ENCODE measurements around the gene SYVN1. TPM values are rescaled to one million over a fixed set of nuclear protein-coding genes. Genes with fewer than 3 reads are reported as not detected.

SYVN1 gene
- total RNA-seq, 2 experiments from 2014 or later = 89.1 to 96.8 TPM

DNA sequence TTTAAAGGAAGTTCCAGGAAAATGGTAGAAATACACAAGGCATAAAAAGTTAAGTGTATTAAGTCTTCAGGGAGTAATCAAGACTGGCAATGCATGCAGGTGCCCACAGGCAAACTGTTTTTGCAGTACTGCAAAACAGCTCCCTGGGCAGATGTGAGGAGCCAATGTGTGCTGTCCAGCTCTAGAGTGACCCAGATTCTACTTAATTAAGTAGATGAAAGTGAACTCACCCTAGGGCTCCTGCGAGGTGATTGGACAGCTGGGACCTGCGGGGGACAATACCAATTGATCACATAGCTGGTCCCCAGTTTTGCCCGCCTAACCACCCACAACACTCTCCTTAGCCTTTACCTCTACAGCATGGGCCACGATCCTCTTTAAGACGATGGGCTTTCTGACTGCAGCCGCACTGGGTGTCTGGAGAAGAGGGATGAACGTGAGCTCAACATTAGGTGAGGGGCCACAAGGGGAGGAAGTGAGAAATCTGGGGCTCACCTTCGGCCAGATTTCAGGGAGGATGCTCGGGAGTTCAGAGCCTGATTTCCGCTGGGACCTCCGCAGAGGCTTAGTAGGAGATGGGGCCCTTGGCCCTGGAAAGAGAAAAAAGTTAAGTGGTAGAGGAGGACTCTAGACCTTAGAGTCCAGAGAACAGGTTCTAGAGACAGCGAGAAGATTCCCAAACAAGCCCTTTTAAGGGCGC, 51.0 kb downstream of the SYVN1 start:
- H3K4me1 Mint-ChIP-seq (ENCODE audit: low read depth) = peaks cover 38% of the 10 kb centered on the region
- H3K27me3 Mint-ChIP-seq = no peaks in the 10 kb centered on the region
- peak overlapping the region; percentile 86 to 97 for H3K27ac ChIP-seq (ENCODE audit: low read depth in 1 of 2, low read length in 2 of 2)
- CTCF ChIA-PET = interaction anchor here (0.9 to 1.7 kb wide), 2 partner anchors 11 to 69 kb away, joined by 4 to 5 read pairs; partner anchors contain the start of gene ARL2
- peak overlapping the region; percentile 98 for H3K4me3 Mint-ChIP-seq
- intact Hi-C loops (cut with DNase I, micrococcal nuclease) = loop anchor here in 1 of 2 experiments (5.0 to 10.0 kb wide), 3 partner anchors 161 to 1262 kb away; partner anchors contain the start of genes B4GAT1, BRMS1, CDC42BPG and PPP2R5B
- peak overlapping the region; percentile 97 for H3K27ac Mint-ChIP-seq
- DNase-seq (no peak), ATAC-seq (ENCODE audit: poor library complexity) (no peak)
- H3K36me3 Mint-ChIP-seq (ENCODE audit: low read depth) = peaks cover 41% of the 10 kb centered on the region
- POLR2A ChIA-PET = interaction anchor here (0.9 to 2.2 kb wide), 6 partner anchors 13 to 52 kb away, joined by 3 to 9 read pairs (median 6); partner anchors contain the start of genes FAU, MRPL49, SAC3D1 and TM7SF2
- H3K4me3 ChIP-seq (ENCODE audit: low read length) = peak overlapping the region; percentile 80
- no peaks in the 10 kb centered on the region for H3K9me3 Mint-ChIP-seq
- TF ChIP-seq, protein P1, sequence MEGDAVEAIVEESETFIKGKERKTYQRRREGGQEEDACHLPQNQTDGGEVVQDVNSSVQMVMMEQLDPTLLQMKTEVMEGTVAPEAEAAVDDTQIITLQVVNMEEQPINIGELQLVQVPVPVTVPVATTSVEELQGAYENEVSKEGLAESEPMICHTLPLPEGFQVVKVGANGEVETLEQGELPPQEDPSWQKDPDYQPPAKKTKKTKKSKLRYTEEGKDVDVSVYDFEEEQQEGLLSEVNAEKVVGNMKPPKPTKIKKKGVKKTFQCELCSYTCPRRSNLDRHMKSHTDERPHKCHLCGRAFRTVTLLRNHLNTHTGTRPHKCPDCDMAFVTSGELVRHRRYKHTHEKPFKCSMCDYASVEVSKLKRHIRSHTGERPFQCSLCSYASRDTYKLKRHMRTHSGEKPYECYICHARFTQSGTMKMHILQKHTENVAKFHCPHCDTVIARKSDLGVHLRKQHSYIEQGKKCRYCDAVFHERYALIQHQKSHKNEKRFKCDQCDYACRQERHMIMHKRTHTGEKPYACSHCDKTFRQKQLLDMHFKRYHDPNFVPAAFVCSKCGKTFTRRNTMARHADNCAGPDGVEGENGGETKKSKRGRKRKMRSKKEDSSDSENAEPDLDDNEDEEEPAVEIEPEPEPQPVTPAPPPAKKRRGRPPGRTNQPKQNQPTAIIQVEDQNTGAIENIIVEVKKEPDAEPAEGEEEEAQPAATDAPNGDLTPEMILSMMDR (IDR thresholded peaks at IDR 0.05) = no peak
- H3K9me3 ChIP-seq (ENCODE audit: control insufficient read depth in 1 of 2, insufficient read depth in 1 of 2, low read length in 2 of 2) = no peaks in the 10 kb centered on the region
- peaks cover 37% of the 10 kb centered on the region for H3K36me3 ChIP-seq (ENCODE audit: insufficient read depth, low read length)
- no peaks in the 10 kb centered on the region for H3K27me3 ChIP-seq (ENCODE audit: control insufficient read depth in 1 of 2, insufficient read depth in 2 of 2, low read length in 2 of 2)
- peaks cover 28% of the 10 kb centered on the region for H3K4me1 ChIP-seq (ENCODE audit: insufficient read depth, low read length)

DNA sequence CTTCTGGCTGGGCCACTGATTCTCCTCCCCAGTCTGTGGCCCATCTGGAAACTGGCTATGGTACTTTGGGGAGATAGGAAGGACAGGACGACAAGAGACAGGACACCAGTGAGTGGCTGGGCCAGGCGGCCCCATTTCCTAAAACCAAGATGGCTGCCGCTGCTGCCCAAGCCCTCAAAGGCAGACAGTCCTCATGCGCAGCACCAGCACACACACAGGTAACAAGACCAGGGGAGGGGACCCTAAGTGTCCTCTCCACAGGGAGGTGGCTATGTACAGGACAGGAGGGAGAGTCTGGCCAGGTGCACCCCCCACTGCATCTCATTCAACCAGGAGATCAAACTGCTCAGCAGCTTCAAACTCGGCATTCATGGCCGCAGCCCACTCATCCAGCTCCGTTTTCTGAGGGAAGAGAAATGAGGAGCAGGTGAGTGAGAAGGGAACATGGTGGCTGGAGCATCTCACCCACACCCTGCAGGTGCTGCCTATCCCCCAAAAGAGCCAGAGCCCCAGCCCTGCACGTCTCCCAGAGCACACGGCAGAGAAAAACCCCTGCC, 55.5 kb downstream of the SYVN1 start:
- TF ChIP-seq, protein P1 (IDR thresholded peaks at IDR 0.05) = no peak
- peaks cover 2% of the 10 kb centered on the region for H3K36me3 Mint-ChIP-seq (ENCODE audit: low read depth)
- DNase-seq (no peak), ATAC-seq (ENCODE audit: poor library complexity) (no peak)
- H3K4me3 ChIP-seq (ENCODE audit: low read length) = no peak overlapping the region
- no peaks in the 10 kb centered on the region for H3K27me3 Mint-ChIP-seq
- H3K36me3 ChIP-seq (ENCODE audit: insufficient read depth, low read length) = no peaks in the 10 kb centered on the region
- intact Hi-C loops (cut with DNase I, micrococcal nuclease) = loop anchor here (1.0 kb wide), 3 partner anchors 52 to 66 kb away; partner anchors contain the start of genes ARL2 (in 1 of the 2) and SNX15 (in 1 of the 2)
- H3K9me3 Mint-ChIP-seq = no peaks in the 10 kb centered on the region
- no peaks in the 10 kb centered on the region for H3K9me3 ChIP-seq (ENCODE audit: control insufficient read depth in 1 of 2, insufficient read depth in 1 of 2, low read length in 2 of 2)
- H3K4me3 Mint-ChIP-seq = no peak overlapping the region
- no peaks in the 10 kb centered on the region for H3K27me3 ChIP-seq (ENCODE audit: control insufficient read depth in 1 of 2, insufficient read depth in 2 of 2, low read length in 2 of 2)
- peaks cover 20% of the 10 kb centered on the region for H3K4me1 Mint-ChIP-seq (ENCODE audit: low read depth)
- H3K27ac Mint-ChIP-seq = peak overlapping the region; percentile 37
- peaks cover 20% of the 10 kb centered on the region for H3K4me1 ChIP-seq (ENCODE audit: insufficient read depth, low read length)
- CTCF ChIA-PET = interaction anchor here (0.9 to 1.0 kb wide), 3 partner anchors 17 to 235 kb away, joined by 3 to 4 read pairs (median 3); partner anchors contain the start of genes ARL2, CDC42BPG and VPS51
- POLR2A ChIA-PET = no interaction called here
- H3K27ac ChIP-seq (ENCODE audit: low read depth in 1 of 2, low read length in 2 of 2) = no peak overlapping the region

DNA sequence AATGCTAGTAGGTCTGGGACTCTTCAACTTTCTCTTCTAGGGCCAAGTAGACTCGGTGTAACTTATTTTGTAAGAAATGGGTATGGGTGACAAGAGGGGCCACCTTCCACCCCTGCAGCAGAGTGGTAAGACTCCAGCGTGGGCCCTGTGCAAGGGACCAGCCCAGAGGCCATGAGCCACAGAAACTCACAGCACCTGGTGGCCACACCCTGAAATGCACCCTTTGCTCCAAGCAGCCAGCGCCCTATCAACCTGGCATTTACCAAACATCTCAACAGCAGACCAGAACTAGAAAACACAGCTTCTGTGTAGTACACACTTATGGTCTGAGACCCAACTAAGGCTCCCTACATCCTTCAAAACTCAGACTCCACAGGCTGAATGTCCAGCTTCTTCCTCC, 56.2 kb downstream of the SYVN1 start:
- Histone ChIP-seq H3K36me3 (ENCODE audit: insufficient read depth, low read length) (no peaks in the 10 kb centered on the region), H3K9me3 (ENCODE audit: control insufficient read depth in 1 of 2, insufficient read depth in 1 of 2, low read length in 2 of 2) (no peaks in the 10 kb centered on the region), H3K27me3 (ENCODE audit: control insufficient read depth in 1 of 2, insufficient read depth in 2 of 2, low read length in 2 of 2) (no peaks in the 10 kb centered on the region), H3K4me3 (ENCODE audit: low read length) (no peak overlapping the region), H3K27ac (ENCODE audit: low read depth in 1 of 2, low read length in 2 of 2) (no peak overlapping the region), H3K4me1 (ENCODE audit: insufficient read depth, low read length) (peaks cover 13% of the 10 kb centered on the region)
- H3K4me1 Mint-ChIP-seq (ENCODE audit: low read depth) = peaks cover 13% of the 10 kb centered on the region
- peak; percentile 100 for ATAC-seq (ENCODE audit: poor library complexity)
- POLR2A ChIA-PET = interaction anchor here (1.7 kb wide), 1 partner anchor 57 kb away, joined by 6 read pairs; no protein-coding TSS in a partner anchor
- no peaks in the 10 kb centered on the region for H3K36me3 Mint-ChIP-seq (ENCODE audit: low read depth)
- TF ChIP-seq, protein P1 (IDR thresholded peaks at IDR 0.05) = peak; percentile 71
- DNase-seq = peak; percentile 60 to 87 (median 72)
- CTCF ChIA-PET = interaction anchor here (0.9 to 1.0 kb wide), 3 partner anchors 18 to 234 kb away, joined by 3 to 4 read pairs (median 3); partner anchors contain the start of genes ARL2, CDC42BPG and VPS51
- no peaks in the 10 kb centered on the region for H3K9me3 Mint-ChIP-seq
- H3K27ac Mint-ChIP-seq = peak overlapping the region; percentile 37
- H3K27me3 Mint-ChIP-seq = no peaks in the 10 kb centered on the region
- H3K4me3 Mint-ChIP-seq = peak overlapping the region; percentile 7
- intact Hi-C loops (cut with DNase I, micrococcal nuclease) = loop anchor here (1.0 kb wide), 3 partner anchors 51 to 65 kb away; partner anchors contain the start of genes ARL2 (in 1 of the 2) and SNX15 (in 1 of the 2)

Measured in CD4-positive, alpha-beta T cell (primary cell).